ENCODE measurements around the gene NAGS.
"Not testable (repeated sequence)": the region's sequence is repeated elsewhere in the genome, so short reads cannot be mapped to it uniquely, and the experiment has no call there.

NAGS gene

GRCh38 chr17:44006598-44007345, 2.4 kb downstream of the NAGS start:
- DNase-seq (ENCODE audit: low read depth, low spot score) = no peak

DNA sequence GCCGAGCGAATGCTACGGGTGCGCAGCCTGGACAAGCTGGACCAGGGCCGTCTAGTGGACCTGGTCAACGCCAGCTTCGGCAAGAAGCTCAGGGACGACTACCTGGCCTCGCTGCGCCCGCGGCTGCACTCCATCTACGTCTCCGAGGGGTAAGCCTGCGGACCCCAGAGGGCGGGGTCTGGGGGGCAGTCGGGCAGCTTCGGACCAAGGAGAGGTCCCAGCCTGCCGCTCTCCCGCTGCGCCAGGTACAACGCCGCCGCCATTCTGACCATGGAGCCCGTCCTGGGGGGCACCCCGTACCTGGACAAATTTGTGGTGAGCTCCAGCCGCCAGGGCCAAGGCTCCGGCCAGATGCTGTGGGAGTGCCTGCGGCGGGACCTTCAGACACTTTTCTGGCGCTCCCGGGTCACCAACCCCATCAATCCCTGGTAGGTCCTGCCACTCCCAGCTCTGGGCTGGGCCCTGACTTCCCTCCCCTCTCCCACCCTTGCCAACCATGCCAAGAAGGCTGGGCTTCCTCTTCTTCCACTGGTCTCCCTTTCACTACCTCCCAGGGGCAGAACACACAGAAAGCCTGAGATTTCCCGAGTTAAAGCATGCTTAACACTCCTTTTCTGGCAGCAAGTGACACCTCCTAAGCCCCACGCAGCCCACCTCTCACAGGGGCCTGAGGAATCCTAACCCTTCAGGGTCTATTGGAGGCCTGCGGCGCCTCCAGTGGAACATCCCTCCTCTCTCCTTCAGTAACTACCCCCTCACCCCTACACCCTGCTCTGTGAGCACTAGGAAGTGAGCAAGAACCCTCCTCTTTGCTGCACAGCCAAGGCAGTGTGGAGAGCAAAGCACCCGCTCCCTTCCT, 3.2 kb downstream of the NAGS start:
- no peak for DNase-seq (ENCODE audit: low read depth, low spot score)

GRCh38 chr17:44008205-44008909, 3.9 kb downstream of the NAGS start:
- no peak for DNase-seq (ENCODE audit: low read depth, low spot score)

DNA sequence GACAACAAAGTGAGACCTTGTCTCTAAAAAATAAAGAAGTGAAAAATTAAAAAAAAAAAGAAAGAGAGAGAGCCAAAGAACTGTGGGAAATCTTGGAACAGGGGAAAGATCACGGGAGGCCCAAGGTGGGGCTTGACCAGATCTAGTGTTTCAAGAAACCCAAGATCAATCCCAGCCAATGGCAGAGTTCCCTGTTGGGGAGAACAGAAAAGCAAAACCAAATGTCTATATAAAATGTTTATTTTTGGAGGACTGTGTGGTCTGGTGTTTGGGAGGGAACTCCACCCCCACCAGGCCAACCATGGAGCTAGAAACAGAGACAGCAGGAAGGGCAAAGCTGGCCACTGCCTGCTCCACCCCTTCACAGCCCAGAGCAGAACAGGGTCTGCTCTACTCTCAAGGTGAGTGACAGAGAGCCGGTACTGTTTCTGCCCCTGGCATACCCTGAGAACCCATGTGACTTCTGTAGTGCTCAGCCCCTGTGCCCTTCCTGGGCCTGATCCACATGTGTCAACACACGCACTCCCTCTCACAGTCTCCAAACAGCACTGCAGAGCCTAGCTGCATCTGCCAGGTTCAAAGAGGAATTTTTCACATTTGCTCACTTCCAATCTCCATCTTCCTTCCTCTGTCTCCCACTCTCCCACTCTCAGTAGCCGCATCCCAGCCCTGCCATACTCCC, 6.7 kb downstream of the NAGS start:
- no peak for DNase-seq (ENCODE audit: low read depth, low spot score)

- DNase-seq (ENCODE audit: low read depth, low spot score) = no peak
Measured at GRCh38 chr17:44011876-44012275, 7.5 kb downstream of the NAGS start.

GRCh38 chr17:44012391-44012790, 8.0 kb downstream of the NAGS start:
- no peak for DNase-seq (ENCODE audit: low read depth, low spot score)

GRCh38 chr17:44012874-44013273, 8.5 kb downstream of the NAGS start:
- DNase-seq (ENCODE audit: low read depth, low spot score) = no peak

- DNase-seq (ENCODE audit: low read depth, low spot score) = no peak
Measured at GRCh38 chr17:44014133-44014436, 9.7 kb downstream of the NAGS start.

DNA sequence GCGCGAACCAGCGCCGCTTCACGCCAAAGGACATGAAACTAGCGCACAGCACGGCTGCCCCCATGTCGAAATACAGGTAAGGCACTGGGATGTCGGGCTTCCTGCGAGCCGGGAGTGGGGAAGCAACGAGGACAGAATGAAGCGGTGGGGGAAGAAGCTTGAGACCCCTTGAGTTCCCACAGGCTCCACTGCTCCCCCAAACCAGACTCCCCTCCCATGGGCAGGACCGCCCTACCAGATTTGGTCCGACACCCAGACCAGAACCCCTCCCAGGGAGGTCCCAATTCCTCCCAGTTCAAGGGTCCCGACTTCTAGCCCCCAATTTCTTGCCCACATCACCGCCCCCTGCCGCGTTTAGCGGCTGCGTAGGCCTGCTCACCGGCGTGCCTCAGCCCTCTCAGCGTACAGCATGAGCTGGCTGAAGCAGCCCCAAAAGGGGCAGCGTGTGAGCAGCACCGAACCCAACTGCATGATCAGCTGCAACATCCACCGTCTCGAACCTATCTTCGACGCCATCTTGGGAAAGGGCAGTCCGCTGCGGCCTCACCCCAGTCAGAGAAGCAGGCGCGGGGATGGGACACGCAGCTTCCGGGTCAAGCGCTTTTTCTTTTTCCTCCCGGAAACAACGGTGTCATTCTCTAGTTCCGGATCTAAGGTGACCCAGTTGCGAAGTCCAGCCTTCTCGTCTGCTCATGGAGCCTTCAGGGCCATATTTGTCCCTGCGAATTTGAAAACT, 10.2 kb downstream of the NAGS start, which contains the start of gene TMEM101:
Gene TMEM101 (minus strand): TSS at position 527 of the 736 bp plus-strand sequence. CDS start 11 bp downstream, at position 516.
- DNase-seq (ENCODE audit: low read depth, low spot score) = peak; percentile 85

DNA sequence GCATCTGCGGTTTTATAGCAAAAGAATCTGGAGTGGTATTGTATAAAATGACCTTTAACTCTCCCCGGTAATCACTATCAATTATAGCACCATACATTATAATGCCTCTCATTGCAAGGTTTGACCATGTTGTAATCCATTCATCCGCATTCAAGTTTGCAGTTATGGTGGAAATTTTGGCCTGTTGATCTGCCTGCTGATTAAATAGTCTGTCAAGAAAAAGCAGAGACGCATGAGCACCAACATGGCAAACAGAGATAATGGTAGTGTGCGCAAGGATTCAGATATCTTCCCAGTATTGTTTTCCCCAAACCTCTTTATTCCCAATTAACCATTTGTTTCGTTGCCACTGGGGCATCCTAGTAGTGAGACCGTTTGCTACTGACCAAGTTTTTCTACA, 16.8 kb downstream of the NAGS start:
- DNase-seq (ENCODE audit: low read depth, low spot score) = not testable (repeated sequence)

- DNase-seq (ENCODE audit: low read depth, low spot score) = no peak
Measured at GRCh38 chr17:44022246-44022645, 17.8 kb downstream of the NAGS start.

DNA sequence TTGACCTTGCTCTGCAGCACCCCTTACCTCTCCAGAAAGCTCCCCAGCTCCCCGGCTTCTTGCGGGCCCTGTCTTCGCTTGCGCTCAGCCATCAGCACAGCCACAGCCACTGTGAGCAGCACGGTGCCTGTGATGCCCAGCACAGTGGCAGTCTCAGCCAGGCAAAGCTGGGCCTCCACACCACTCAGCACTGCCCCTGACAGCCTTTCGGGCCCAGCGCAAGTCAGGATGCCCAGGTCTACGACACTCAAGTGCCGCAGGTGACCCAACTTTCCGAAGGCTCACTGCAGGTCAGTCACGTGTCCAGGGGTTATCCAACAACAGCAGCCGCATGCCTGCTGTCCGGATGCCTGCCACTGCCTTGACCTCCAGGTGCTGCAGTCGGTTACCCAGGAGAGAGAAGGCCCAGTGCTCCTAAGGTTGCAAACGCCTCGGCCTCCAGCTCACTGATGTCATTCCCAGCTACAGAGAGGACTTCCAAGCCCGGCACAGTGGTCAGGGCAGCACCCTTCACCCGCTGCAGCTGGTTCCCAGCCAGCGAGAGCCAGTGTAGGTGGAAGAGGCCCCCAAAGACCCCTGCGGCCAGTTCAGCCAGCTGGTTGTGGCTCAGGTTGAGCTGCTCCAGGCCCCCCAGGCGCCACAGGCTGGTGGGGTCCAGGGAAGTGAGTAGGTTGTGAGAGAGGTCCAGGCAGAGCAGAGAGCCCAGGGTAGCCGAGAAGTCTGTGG, 19.3 kb downstream of the NAGS start:
- DNase-seq (ENCODE audit: low read depth, low spot score) = no peak

- DNase-seq (ENCODE audit: low read depth, low spot score) = no peak
Measured at GRCh38 chr17:44024271-44024663, 19.8 kb downstream of the NAGS start.

- no peak for DNase-seq (ENCODE audit: low read depth, low spot score)
Measured at GRCh38 chr17:44024853-44025252, 20.4 kb downstream of the NAGS start.

DNA sequence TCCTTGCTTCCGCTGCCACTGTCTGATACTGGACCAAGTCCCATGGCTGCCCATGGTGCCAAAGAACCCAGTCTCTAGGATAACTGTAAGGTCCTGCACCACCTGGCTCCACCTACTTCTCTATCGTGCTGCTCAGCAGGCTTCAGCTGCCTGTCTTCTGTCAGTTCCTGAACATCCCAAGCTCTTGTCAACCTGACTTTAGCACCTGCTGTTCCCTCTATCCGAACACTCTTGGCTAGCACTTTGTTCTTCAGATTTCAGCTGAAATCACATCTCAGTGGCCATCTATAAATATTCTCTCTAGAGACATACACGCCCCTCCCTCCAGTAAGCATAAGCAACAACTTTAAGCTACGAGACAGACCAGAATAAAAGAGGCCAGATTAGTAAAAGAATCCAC, 25.3 kb downstream of the NAGS start:
- no peak for DNase-seq (ENCODE audit: low read depth, low spot score)

DNA sequence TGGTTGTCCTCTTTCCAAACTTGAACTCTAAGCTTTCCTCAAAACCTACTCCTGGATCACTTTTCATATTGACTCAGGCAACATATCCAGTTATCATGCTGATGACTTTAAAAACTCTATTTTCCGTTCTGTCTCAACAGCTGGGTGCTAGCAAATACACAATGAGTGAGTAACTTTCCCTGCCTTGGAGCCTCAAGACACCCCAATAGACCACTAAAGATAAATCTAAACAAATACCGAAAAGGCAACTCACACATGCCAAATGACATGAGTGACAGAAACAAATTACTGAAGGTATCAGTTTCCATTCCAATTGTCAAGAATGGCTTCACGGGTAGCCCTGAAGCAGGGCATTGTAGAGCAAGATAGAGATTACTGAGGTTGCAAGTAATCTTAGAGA, 26.1 kb downstream of the NAGS start:
- no peak for DNase-seq (ENCODE audit: low read depth, low spot score)

GRCh38 chr17:44033861-44034408, 29.5 kb downstream of the NAGS start:
- no peak for DNase-seq (ENCODE audit: low read depth, low spot score)

- DNase-seq (ENCODE audit: low read depth, low spot score) = not testable (repeated sequence)
Measured at GRCh38 chr17:44034688-44035087, 30.3 kb downstream of the NAGS start.

DNA sequence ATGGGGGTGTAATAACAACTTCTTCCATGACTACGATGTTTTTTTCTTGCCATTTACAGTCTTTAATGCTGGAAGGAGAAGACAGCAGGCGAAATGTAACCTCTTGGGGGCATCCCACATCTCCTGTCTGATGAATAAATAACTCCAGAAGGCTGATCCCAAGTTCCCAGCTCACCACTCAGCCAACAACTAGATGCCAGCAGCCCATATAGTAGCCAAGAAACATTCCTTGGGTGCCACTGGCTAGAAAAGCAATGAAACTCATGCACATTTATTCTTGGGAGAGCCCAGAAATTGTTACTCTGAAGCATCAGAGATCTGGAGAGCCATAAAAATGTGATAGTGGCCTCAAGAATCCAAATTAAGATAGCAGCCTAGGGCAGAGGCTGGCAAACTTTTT, 33.0 kb downstream of the NAGS start:
- DNase-seq (ENCODE audit: low read depth, low spot score) = no peak

DNA sequence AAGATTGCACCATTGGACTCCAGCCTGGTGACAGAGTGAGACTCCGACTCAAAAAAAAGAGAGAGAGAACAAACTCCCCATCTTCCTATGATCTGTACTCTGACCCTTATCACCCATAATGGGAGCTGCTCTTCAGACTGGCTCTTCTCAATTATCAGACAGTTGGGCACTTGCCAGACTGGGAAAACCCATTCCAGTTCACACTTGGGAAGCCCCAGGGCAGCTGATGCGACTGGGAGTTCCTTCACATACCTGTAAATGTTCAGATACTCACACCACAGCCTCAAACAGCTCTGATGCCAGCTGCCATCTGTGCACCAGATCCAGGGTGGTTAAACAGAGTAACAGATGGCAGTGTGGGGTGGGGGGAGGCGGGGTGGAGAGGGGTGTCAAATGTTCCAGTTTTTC, 34.2 kb downstream of the NAGS start:
- DNase-seq (ENCODE audit: low read depth, low spot score) = no peak
